NCI-H187 treated with DMSO at 0.1 percent for 48 hours (cell line): ENCODE results near the gene SVOPL.
"Not testable (repeated sequence)": the region's sequence is repeated elsewhere in the genome, so short reads cannot be mapped to it uniquely, and the experiment has no call there.

Source experiments
- DNase-seq: peaks from one replicate; lab custom pipeline; 2025; lab: John Stamatoyannopoulos, UW

Gene SVOPL

DNA sequence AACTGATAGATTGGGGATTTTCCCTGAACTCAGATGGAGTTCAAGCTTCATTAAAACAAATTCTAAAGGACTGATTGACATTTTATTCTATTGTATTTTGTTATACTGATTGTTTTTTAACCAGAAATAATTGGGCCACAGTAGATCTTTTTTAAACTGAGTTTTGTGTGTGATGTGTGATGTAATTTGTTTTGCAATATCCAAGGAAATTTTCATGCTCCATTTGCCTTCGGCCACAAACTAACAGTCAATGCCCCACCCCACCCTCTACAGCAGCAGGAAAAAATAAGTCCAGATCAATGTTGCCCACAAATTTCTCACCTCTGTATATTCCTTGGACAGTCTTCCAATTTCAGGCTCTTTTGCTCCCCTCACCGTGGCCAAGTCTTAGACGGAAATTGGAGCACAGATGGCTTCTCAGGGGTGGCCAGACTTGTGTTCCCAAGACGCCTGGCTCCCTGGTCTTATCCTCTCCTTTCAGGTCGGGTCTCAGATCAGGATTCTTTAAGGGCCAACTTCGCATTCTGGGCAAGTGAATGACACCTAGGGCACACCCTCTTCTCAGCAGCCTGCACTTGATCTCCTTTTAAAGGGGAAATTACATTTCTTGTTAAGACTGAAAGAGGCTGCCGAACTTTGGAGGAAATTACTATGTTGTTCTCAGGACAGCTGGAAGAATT, at the start of gene SVOPL:
Gene SVOPL, minus strand, starts transcription at position 506 of the 680 bp plus-strand sequence. CDS start 22,317 bp downstream, outside the sequence.
- no peak for DNase-seq

- DNase-seq = no peak
Measured at GRCh38 chr7:138750473-138750872, 49.3 kb upstream of the SVOPL start.

GRCh38 chr7:138749960-138750359, 48.8 kb upstream of the SVOPL start:
- DNase-seq = no peak

- DNase-seq = no peak
Measured at GRCh38 chr7:138748666-138749065, 47.5 kb upstream of the SVOPL start.

DNA sequence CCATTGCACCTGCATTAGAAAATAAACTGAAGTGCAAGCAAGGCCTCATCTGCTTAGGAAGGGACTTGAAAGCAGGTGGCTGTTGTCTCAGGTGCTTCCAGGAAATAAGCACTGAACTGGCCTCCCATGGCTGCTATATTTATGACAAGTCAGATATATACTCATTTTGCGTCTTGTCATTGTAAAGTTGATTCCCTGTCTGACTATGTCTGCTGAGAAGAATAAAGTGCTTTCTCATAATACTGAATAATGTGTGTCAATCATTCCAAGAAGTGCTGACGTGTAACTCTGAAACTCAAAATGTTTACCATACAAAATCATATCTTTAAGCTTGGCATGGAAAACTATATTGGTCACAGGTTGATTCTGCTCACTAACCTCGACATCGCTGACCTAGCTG, 44.9 kb upstream of the SVOPL start:
- DNase-seq = no peak

DNA sequence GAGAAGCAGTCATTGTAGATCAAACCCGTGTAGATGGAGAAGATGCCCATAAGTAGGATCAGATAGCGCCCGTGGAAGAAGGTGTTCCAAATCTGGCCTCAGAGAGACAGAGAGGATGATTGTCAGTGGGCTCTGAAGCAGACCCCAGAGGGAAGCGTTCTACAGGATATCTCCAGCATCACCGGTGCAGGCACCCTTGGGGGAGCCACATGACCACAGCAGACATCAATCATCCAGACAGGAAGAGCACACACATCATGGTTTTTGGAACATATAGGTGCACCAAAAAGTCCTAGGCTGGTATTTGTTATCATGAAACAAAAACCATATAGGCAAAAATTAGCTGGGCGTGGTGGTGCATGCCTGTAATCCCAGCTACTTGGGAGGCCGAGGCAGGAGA, 44.0 kb upstream of the SVOPL start:
- no peak for DNase-seq

DNA sequence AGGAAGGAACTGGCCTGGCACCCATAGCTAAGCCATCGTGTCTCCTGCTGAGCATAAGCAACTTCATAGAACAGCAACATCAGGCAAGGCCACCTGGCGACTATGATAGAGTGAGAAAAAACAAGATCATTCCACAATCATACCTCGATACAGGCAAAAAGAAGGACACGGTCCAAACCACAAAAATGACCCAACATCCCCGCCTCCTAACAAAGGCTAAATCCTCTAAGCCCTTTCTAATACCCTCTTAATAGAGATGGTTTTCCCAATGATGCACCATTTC, 40.2 kb upstream of the SVOPL start:
- no peak for DNase-seq

DNA sequence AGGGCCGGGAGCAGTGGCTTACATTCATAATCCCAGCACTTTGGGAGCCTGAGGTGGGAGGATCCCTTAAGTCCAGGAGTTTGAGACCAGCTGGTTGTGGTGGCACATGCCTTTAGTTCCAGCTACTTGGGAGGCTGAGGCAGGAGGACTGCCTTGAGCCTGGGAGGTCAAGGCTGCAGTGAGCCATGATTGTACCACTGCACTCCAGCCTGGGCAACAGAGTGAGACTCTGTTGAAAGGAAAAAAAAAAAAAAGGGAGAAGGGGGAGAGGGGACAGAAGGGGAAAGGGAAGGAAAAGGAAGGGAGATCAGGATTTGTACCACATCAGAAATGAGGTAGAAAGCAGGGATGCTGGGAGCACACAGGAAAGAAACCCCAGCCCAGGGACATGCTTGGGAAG, 38.7 kb upstream of the SVOPL start:
- no peak for DNase-seq

- DNase-seq = peak; percentile 90
Measured at GRCh38 chr7:138738551-138739335, 37.6 kb upstream of the SVOPL start.

GRCh38 chr7:138738114-138738513, 37.0 kb upstream of the SVOPL start:
- no peak for DNase-seq

DNA sequence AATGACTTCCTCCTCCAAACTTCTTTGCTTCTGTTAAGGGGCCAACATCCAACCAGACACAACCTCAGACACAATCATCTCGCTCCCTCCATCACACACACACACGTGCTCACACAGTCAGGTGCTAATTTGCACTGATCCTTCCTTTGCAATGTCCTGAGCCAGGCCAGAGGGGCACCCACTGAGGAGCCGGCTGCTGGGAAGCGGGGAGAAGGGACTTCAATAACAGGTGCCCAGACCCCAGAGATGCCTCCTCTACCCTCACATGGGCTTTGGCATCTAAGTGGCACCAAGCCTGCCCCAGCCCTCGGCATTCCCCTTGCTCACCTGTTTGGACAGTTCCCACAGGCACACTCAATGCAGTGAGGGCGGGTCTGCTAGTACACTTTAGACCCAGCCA, 34.2 kb upstream of the SVOPL start:
- no peak for DNase-seq

DNA sequence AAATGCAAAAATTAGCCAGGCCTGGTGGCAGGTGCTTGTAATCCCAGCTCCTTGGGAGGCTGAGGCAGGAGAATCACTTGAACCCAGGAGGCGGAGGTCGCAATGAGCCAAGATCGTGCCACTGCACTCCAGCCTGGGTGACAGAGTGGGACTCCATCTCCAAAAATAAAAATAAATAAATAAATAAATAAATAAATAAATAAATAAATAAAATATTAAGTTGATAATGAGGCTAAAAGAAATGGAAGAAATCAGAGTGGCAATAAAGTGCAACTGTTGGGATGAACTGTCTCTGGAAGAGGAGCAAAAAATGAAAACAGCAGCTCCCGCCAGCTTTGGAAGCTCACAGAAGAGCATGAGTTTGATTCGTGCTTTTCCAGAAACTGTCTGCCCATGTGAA, 30.6 kb upstream of the SVOPL start:
- not testable (repeated sequence) for DNase-seq

- DNase-seq = no peak
Measured at GRCh38 chr7:138729444-138729843, 28.3 kb upstream of the SVOPL start.

DNA sequence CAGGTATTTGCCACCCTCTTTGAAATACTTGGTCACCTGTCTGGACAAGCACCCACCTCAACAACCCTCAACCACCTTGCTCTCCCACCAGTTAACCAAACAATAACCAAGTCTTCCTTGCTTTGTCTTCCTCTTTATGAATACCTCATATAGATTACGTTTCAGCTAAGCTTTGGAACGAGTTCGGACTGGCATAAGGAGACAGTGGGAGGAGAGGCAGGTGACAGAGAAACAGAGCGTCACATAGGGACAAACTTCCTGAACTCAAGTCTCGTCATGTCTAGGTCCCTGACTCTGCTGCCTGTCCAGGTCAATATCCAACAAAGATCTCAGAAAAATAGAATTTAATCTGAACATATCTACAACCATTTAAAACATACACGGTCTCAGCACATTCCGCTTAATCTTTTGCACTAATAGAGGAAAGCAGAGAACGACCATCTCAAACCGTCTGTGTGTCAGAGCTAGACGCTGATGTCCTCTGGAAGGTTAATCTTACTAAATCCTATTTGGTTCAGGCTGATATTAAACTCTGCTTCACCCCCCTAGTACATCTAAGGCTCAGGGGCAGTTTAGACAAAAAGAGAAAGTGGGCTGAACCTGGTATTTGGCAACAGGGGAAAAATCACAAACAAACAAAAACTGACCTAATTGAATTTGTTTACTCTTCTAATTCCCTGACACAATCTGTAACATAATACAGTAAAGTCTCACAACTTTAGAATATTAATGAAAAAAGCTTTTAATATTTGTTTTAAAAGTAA, 26.4 kb upstream of the SVOPL start:
- no peak for DNase-seq

DNA sequence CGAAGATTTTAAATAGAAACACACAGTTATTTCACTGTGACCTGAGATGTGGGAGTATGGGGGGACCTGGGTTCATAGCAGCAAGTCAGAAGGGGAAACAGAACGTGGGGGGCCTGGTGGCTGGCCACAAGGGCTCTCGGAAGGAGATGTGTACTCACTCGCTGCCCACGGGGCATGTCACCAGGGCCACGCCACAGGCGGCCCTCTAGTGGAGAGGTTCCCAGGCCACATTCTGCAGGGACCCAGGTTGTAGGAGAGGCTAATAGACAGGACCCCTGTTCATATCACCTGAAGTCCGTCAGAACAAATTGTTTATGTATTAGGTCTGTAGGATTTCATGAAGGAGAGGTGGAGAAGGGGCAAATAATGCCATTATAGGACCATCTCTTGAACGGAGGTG, 25.1 kb upstream of the SVOPL start:
- no peak for DNase-seq

- DNase-seq = no peak
Measured at GRCh38 chr7:138720286-138720685, 19.1 kb upstream of the SVOPL start.

DNA sequence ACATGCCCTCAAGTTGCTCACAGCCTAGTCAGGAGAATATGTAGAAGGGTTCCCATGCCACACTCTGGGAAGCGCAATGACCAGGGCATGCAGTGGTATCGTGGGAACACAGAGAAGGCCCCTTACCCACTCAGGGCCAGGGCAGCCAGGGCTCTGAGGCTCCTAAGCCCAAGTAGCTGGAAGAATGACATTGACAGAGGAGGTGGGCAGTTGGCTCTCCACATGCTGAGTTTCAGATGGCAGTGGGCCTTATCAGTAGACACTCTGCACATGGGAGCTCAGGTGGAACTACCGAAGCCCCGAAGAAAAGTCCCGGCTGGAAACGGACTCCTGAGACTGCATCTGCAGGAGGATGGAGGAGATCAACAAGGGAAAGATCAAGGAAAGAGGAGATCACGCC, 15.7 kb upstream of the SVOPL start:
- no peak for DNase-seq

DNA sequence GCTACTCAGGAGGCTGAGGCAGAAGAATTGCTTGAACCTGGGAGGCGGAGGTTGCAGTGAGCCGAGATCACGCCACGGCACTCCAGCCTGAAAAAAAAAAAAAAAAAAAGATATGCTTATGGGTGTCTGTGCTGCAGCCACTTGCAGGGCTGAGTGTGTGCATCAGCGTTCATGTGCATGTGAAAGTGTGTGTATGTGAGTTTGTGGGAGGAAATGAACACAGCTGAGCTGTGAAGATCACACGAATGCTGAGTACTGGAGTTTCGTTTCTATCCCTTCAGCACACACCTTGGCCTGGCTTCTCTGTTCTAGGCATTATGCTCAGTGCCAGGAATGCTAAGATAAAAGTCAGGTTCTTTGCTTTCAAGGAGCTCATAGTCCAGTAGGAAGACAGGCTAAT, 12.0 kb upstream of the SVOPL start:
- no peak for DNase-seq

- no peak for DNase-seq
Measured at GRCh38 chr7:138712652-138713051, 11.5 kb upstream of the SVOPL start.

DNA sequence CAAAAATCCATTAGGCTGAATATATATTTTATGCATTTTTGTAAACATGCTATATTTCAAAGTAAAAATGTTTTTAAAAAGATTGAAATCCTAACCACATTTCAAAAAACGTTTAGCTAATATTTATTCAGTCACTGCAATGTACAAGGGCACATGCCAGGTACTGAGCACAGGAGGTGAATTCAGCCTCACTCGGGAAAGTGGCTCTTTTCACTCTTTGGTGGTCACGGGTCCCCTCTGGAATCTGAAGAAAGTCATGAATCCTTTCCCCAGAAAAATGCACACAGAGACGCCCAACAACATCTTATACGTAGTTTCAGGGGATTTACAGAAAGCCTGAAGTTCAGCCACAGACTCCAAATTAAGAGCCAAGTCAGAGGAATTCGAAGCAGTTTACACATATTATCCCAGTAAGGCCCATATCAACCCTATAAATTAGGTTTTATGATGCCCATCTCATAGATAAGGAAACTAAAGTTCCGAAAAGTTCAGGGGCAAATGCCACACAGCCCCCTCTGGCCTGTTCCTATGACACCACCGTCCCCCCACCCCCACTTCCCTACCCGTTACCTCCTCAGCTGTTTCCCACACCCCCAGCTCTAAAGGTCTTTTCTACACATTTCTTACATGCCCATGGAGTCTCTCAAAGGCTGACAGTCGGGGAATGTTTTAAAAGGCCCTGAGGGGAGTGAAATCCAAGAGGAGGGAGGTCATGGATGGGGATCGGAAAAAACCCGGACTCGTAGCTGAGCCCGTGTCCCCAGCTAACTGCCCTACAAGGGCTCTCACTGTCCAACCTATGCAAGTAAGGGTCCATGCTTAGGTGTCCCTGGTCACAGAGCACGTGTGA, 9.6 kb upstream of the SVOPL start:
- DNase-seq = no peak

DNA sequence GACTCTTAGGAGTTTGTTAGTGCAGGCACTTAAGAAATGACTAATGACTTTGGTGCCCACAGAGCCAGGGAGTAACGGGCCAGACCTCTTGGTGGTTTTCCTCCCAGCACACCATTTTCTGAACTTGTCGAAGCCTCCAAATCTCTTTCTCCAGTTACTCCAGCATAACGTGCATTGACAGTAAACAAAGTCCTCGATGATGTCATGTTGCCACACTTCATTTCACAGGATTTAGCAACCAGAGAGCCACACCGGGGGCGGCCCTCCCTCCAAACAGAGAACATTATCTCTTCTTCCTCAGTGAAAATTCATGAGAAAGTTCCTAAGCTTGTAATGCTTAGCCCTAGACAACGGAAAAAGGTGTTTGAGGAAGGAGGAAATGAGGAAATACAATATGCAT, 4.0 kb upstream of the SVOPL start:
- DNase-seq = no peak

DNA sequence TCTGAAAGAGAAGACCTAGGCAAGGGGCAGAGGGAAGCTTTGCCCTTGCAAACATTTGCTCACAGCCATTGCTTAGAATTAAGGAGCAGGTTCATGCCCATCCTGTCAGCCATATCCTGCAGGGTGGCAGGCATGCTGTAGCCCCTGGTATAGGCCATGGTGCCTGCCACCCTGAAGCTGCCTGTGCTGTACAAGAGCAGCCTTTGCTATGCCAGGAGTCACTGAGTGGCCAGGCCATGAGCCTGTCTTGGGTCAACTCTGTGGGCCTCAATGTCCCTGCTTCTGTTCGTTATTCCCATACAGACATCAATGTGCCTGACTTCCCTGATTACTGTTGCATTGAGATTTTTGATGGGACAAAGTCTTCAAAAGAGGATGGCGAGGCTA, 368 bp upstream of the SVOPL start:
- DNase-seq = no peak
